Mesothelial cell of epicardium (in vitro differentiated cells): ENCODE results near the gene MADD. TPM values are rescaled to one million over a fixed set of nuclear protein-coding genes. Genes with fewer than 3 reads are reported as not detected.

Experiments used
- DNase-seq, 2 experiments: peaks; one replicate each; pipeline ENCODE4 v3.0.0; 2021; ENCODE audit warnings: low spot score in 2 of 2; ENCODE audit not compliant: unreplicated experiment in 2 of 2
- H3K27ac Mint-ChIP-seq: 2 replicates; pipeline ENCODE4 v1.8.0; 2021; ENCODE audit warnings: mixed read lengths
- H3K27me3 Mint-ChIP-seq: 2 replicates; pipeline ENCODE4 v1.8.0; 2021; ENCODE audit warnings: low read depth, mixed read lengths
- H3K36me3 Mint-ChIP-seq: 2 replicates; pipeline ENCODE4 v1.8.0; 2021; ENCODE audit warnings: mixed read lengths
- H3K4me1 Mint-ChIP-seq: 2 replicates; pipeline ENCODE4 v1.8.0; 2021; ENCODE audit warnings: mixed read lengths
- H3K4me3 Mint-ChIP-seq: 2 replicates; pipeline ENCODE4 v1.8.0; 2021; ENCODE audit warnings: mild to moderate bottlenecking, moderate library complexity, mixed read lengths
- H3K9me3 Mint-ChIP-seq: 2 replicates; pipeline ENCODE4 v1.8.0; 2021; ENCODE audit warnings: mixed read lengths
- CTCF ChIP-seq: fragments of 200-600 bp; sonication (generic); IDR thresholded peaks from one replicate; pipeline ENCODE4 v1.5.0; 2021; ENCODE audit warnings: antibody characterized with exemption; ENCODE audit not compliant: unreplicated experiment
- total RNA-seq: library from RNA; stranded (reverse); gene quantifications from 3 replicates; pipeline ENCODE4 v1.2.1, GENCODE V29; 2021

Gene MADD
- total RNA-seq, 1 donor from 2014 or later: 71.2 TPM

- TF ChIP-seq CTCF: peak; percentile 59
- DNase-seq: peak in 1 of 2 experiments; percentile 66
- H3K36me3 Mint-ChIP-seq: no peaks in the 10 kb centered on the region
- peak within 1 kb of the TSS; percentile 93 for H3K27ac Mint-ChIP-seq
- H3K4me3 Mint-ChIP-seq: peak within 1 kb of the TSS; percentile 54
- no peaks in the 10 kb centered on the region for H3K9me3 Mint-ChIP-seq
- H3K4me1 Mint-ChIP-seq: peaks cover 31% of the 10 kb centered on the region
- H3K27me3 Mint-ChIP-seq: no peaks in the 10 kb centered on the region
These were observed 12.2 kb upstream of the MADD start, which contains the start of gene NR1H3 for GRCh38 chr11:47257517-47258316. NR1H3 (plus strand) TSS chr11:47257996; CDS start chr11:47259217, 1,221 bp downstream.

GRCh38 chr11:47258317-47258902 is 11.5 kb upstream of the MADD start:
- Mint-ChIP-seq H3K4me1 (peaks cover 31% of the 10 kb centered on the region), H3K4me3 (peak overlapping the region; percentile 54), H3K27ac (peak overlapping the region; percentile 93), H3K9me3 (no peaks in the 10 kb centered on the region), H3K36me3 (no peaks in the 10 kb centered on the region), H3K27me3 (no peaks in the 10 kb centered on the region)
- DNase-seq: no peak
- no peak for TF ChIP-seq CTCF

- peak overlapping the region; percentile 74 for H3K27ac Mint-ChIP-seq
- H3K9me3 Mint-ChIP-seq: no peaks in the 10 kb centered on the region
- no peaks in the 10 kb centered on the region for H3K36me3 Mint-ChIP-seq
- DNase-seq: no peak
- peak; percentile 33 for TF ChIP-seq CTCF
- H3K4me1 Mint-ChIP-seq: peaks cover 25% of the 10 kb centered on the region
- no peaks in the 10 kb centered on the region for H3K27me3 Mint-ChIP-seq
- H3K4me3 Mint-ChIP-seq: peak overlapping the region; percentile 7
These were observed 10.5 kb upstream of the MADD start for GRCh38 chr11:47259232-47259977.

- H3K27ac Mint-ChIP-seq: no peak overlapping the region
- H3K36me3 Mint-ChIP-seq: no peaks in the 10 kb centered on the region
- peaks cover 17% of the 10 kb centered on the region for H3K4me1 Mint-ChIP-seq
- DNase-seq: no peak
- H3K4me3 Mint-ChIP-seq: no peak overlapping the region
- H3K27me3 Mint-ChIP-seq: no peaks in the 10 kb centered on the region
- H3K9me3 Mint-ChIP-seq: no peaks in the 10 kb centered on the region
- TF ChIP-seq CTCF: no peak
These were observed 9.6 kb upstream of the MADD start for GRCh38 chr11:47260366-47260765.

- no peak overlapping the region for H3K27ac Mint-ChIP-seq
These were observed 8.6 kb upstream of the MADD start for GRCh38 chr11:47261291-47261800.

More at GRCh38 chr11:47261291-47261800, 8.6 kb upstream of the MADD start:
- no peaks in the 10 kb centered on the region for H3K27me3 Mint-ChIP-seq
- TF ChIP-seq CTCF: no peak
- H3K4me1 Mint-ChIP-seq: peaks cover 17% of the 10 kb centered on the region
- no peak for DNase-seq
- no peaks in the 10 kb centered on the region for H3K9me3 Mint-ChIP-seq
- no peak overlapping the region for H3K4me3 Mint-ChIP-seq
- H3K36me3 Mint-ChIP-seq: no peaks in the 10 kb centered on the region
